Hematopoietic multipotent progenitor cell treated with erythropoietin and hydrocortisone succinate and interleukin-3 and kit ligand, for 15 days (in vitro differentiated cells): ENCODE data around the gene ZNF485.
A peak's percentile ranks its signal among the peaks of the same experiment; 100 is the strongest.
"Not testable (repeated sequence)": the region's sequence is repeated elsewhere in the genome, so short reads cannot be mapped to it uniquely, and the experiment has no call there.

ENCODE experiments used
- DNase-seq: peaks from one replicate; pipeline ENCODE4 v3.0.0-alpha.2; 2015; ENCODE audit warnings: low spot score

Gene ZNF485

GRCh38 chr10:43606323-43607198 is at the start of gene ZNF485:
ZNF485 (plus strand) TSS chr10:43606438; CDS start chr10:43607051, 613 bp downstream.
- DNase-seq: no peak

- no peak for DNase-seq
Observed at GRCh38 chr10:43557214-43557613, 49.0 kb upstream of the ZNF485 start.

GRCh38 chr10:43569681-43570080 is 36.6 kb upstream of the ZNF485 start:
- no peak for DNase-seq

GRCh38 chr10:43570971-43571370 is 35.3 kb upstream of the ZNF485 start:
- DNase-seq: no peak

- DNase-seq: no peak
Observed at GRCh38 chr10:43573250-43574000, 32.8 kb upstream of the ZNF485 start.

- no peak for DNase-seq
Observed at GRCh38 chr10:43574001-43574892, 32.0 kb upstream of the ZNF485 start, which contains the start of gene ZNF239. ZNF239 (minus strand) TSS chr10:43574616; CDS start chr10:43558079, 16,537 bp downstream.

GRCh38 chr10:43574906-43575305 is 31.3 kb upstream of the ZNF485 start:
- no peak for DNase-seq

- DNase-seq: no peak
Observed at GRCh38 chr10:43576062-43576461, 30.2 kb upstream of the ZNF485 start.

- DNase-seq: no peak
Observed at GRCh38 chr10:43576580-43576979, 29.7 kb upstream of the ZNF485 start.

- no peak for DNase-seq
Observed at GRCh38 chr10:43584051-43584450, 22.2 kb upstream of the ZNF485 start.

GRCh38 chr10:43585046-43585445 is 21.2 kb upstream of the ZNF485 start:
- no peak for DNase-seq

- DNase-seq: no peak
Observed at GRCh38 chr10:43585981-43586729, 20.1 kb upstream of the ZNF485 start.

GRCh38 chr10:43586730-43587115 is 19.5 kb upstream of the ZNF485 start:
- DNase-seq: not testable (repeated sequence)

GRCh38 chr10:43591303-43591904 is 14.8 kb upstream of the ZNF485 start:
- no peak for DNase-seq

- peak; percentile 9 for DNase-seq
Observed at GRCh38 chr10:43594944-43595589, 11.2 kb upstream of the ZNF485 start.

- no peak for DNase-seq
Observed at GRCh38 chr10:43595739-43596298, 10.4 kb upstream of the ZNF485 start.

GRCh38 chr10:43596546-43596945 is 9.7 kb upstream of the ZNF485 start:
- no peak for DNase-seq

- no peak for DNase-seq
Observed at GRCh38 chr10:43598446-43598845, 7.8 kb upstream of the ZNF485 start.

GRCh38 chr10:43599333-43599732 is 6.9 kb upstream of the ZNF485 start:
- no peak for DNase-seq

GRCh38 chr10:43601576-43601975 is 4.7 kb upstream of the ZNF485 start:
- DNase-seq: not testable (repeated sequence)
